GM23248 (cell line): ENCODE data around the gene PEX1. TPM values are rescaled to one million over a fixed set of nuclear protein-coding genes. Genes with fewer than 3 reads are reported as not detected.
A peak's percentile ranks its signal among the peaks of the same experiment; 100 is the strongest.
"Not testable (repeated sequence)": the region's sequence is repeated elsewhere in the genome, so short reads cannot be mapped to it uniquely, and the experiment has no call there.

Experiments
- DNase-seq: peaks from one replicate; pipeline ENCODE4 v3.0.0-alpha.2; 2015
- H2AFZ ChIP-seq: fragments of 200-600 bp; sonication (generic); 2 replicates; pipeline ENCODE4 v1.6.1; 2016; ENCODE audit warnings: antibody characterized with exemption
- H3F3A ChIP-seq: fragments of 200-600 bp; sonication (generic); 2 replicates; pipeline ENCODE4 v1.6.1; 2016; ENCODE audit warnings: mild to moderate bottlenecking, antibody characterized with exemption, mixed run types; ENCODE audit not compliant: insufficient read depth
- H3K27ac ChIP-seq: fragments of 200-600 bp; sonication (generic); 2 replicates; pipeline ENCODE4 v1.5.1; 2016; ENCODE audit warnings: mild to moderate bottlenecking
- H3K27me3 ChIP-seq: fragments of 200-600 bp; sonication (generic); replicated peaks from 2 replicates; pipeline ENCODE4 v1.6.1; 2016; ENCODE audit warnings: mild to moderate bottlenecking; ENCODE audit not compliant: insufficient read depth
- H3K36me3 ChIP-seq: fragments of 200-600 bp; sonication (generic); 2 replicates; pipeline ENCODE4 v1.6.1; 2016; ENCODE audit warnings: low read depth, mild to moderate bottlenecking
- H3K4me1 ChIP-seq: fragments of 200-600 bp; sonication (generic); 2 replicates; pipeline ENCODE4 v1.6.1; 2016; ENCODE audit warnings: mild to moderate bottlenecking; ENCODE audit not compliant: insufficient read depth
- H3K4me2 ChIP-seq: fragments of 200-600 bp; sonication (generic); one replicate; pipeline ENCODE4 v1.6.1; 2016; ENCODE audit warnings: mild to moderate bottlenecking; ENCODE audit not compliant: unreplicated experiment
- H3K4me3 ChIP-seq: fragments of 200-600 bp; sonication (generic); 2 replicates; pipeline ENCODE4 v1.5.1; 2016; ENCODE audit warnings: mild to moderate bottlenecking
- H3K79me2 ChIP-seq: fragments of 200-600 bp; sonication (generic); 2 replicates; pipeline ENCODE4 v1.6.1; 2016; ENCODE audit warnings: mild to moderate bottlenecking; ENCODE audit not compliant: insufficient read depth
- H3K9ac ChIP-seq: fragments of 200-600 bp; sonication (generic); 2 replicates; pipeline ENCODE4 v1.6.1; 2016; ENCODE audit warnings: mild to moderate bottlenecking
- H3K9me2 ChIP-seq: fragments of 200-600 bp; sonication (generic); 2 replicates; pipeline ENCODE4 v1.6.1; 2016; ENCODE audit warnings: mixed run types, mild to moderate bottlenecking, moderate library complexity; ENCODE audit not compliant: insufficient read depth
- H3K9me3 ChIP-seq: fragments of 200-600 bp; sonication (generic); one replicate; pipeline ENCODE4 v1.6.1; 2017; ENCODE audit warnings: low read depth
- H4K20me1 ChIP-seq: fragments of 200-600 bp; sonication (generic); 2 replicates; pipeline ENCODE4 v1.6.0; 2016; ENCODE audit not compliant: insufficient read depth
- EZH2 ChIP-seq: fragments of 200-600 bp; sonication (generic); IDR thresholded peaks from 2 replicates; pipeline ENCODE4 v1.6.1; 2018; ENCODE audit warnings: antibody characterized with exemption, mild to moderate bottlenecking; ENCODE audit not compliant: insufficient read depth, poor library complexity, severe bottlenecking
- EZH2phosphoT487 ChIP-seq: fragments of 200-600 bp; sonication (generic); IDR thresholded peaks from 2 replicates; pipeline ENCODE4 v1.6.1; 2018; ENCODE audit warnings: antibody characterized with exemption, moderate library complexity, mild to moderate bottlenecking, low read depth; ENCODE audit not compliant: insufficient read depth
- WGBS, 2 experiments: methylation state at CpG; one replicate each; pipeline ENCODE4 v1.1.6; 2015 to 2017; ENCODE audit warnings: low lambda C conversion rate in 2 of 2, low coverage in 1 of 2; ENCODE audit errors: missing lambda C conversion rate in 2 of 2; 5-methylcytosine and 5-hydroxymethylcytosine counted together
- in situ Hi-C: fragments of 300-500 bp; cut with MboI; formaldehyde crosslinking; loops from 2 replicates; pipeline ENCODE4 v1.15.0; 2020
- polyA plus RNA-seq: library from polyadenylated mRNA; unstranded; fragments of >200 nt; fragmentation: Nextera tagmentation; extraction: Ambion mirVana; gene quantifications from 2 replicates; pipeline ENCODE4 v1.2.1, GENCODE V29; 2016
- total RNA-seq: library from RNA; depleted of rRNA; stranded (reverse); fragments of >200 nt; shearing (Covaris generic); gene quantifications from 2 replicates; pipeline ENCODE4 v1.2.3, GENCODE V29; 2014; rRNA removed

The PEX1 gene
- total and polyA plus RNA-seq, 2 experiments from 2014 or later = 6.4 to 12.8 TPM

DNA sequence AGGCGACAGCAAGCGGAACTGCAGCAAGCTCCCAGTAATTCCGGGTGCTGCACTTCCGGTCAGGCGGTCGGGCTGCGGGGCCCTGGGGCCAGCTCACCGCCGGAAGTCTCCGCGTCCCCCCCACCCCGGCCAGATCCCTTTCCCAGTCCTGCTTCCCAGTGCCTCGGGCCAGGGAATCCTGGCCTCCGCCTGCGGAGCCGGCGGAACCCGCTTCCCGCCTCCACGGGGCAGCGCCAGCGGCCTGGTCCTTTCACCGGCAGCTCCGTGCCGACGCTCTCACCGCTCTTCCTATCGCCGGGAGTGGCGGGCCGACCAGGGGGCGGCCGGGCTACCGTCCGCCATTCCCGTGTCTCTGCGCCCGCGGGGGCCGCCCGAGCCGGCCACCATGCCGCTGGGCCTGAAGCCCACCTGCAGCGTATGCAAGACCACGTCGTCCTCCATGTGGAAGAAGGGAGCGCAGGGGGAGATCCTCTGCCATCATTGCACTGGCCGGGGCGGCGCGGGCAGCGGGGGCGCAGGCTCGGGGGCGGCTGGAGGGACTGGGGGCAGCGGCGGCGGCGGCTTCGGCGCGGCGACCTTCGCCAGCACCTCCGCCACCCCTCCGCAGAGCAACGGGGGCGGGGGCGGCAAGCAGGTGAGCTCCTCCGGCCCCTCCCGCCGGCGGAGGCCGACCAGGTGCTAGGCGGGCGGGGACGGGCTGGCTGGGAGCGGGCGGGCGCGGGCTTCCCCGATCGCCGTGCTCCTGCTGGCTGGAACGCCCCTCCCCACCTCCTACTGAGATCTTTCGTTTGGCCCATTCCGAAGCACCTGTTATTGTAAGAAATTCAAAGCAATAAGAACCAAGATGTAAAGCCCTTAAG lies 80.7 kb downstream of the PEX1 start, which contains the start of gene GATAD1:
GATAD1 (plus strand) TSS at position 138 of the 860 bp plus-strand sequence; CDS start at position 386, 248 bp downstream.
- Histone ChIP-seq H3K9ac (peak within 1 kb of the TSS; percentile 87), H3K4me2 (peak within 1 kb of the TSS; percentile 82), H3K27ac (peak within 1 kb of the TSS; percentile 60), H3K4me1 (0 out of 2 replicates have a peak, but pooled peaks cover 6% of the 10 kb centered on the region), H4K20me1 (no peaks in the 10 kb centered on the region), H3K4me3 (peak within 1 kb of the TSS; percentile 85), H3K9me2 (no peaks in the 10 kb centered on the region), H3K9me3 (no peaks in the 10 kb centered on the region), H3K36me3 (peaks cover 21% of the 10 kb centered on the region; the same call in 1 of the 2 replicates), H2AFZ (peak within 1 kb of the TSS; percentile 84), H3K79me2 (peaks cover 29% of the 10 kb centered on the region), H3K27me3 (no peaks in the 10 kb centered on the region), H3F3A (no peaks in the 10 kb centered on the region)
- in situ Hi-C loops = no loop called here
- DNase-seq = peak; percentile 96
- WGBS, 2 experiments = 1% methylated on average over 44 to 75 of the region's 87 CpGs
- TF ChIP-seq EZH2 (no peak), EZH2phosphoT487 (no peak)

DNA sequence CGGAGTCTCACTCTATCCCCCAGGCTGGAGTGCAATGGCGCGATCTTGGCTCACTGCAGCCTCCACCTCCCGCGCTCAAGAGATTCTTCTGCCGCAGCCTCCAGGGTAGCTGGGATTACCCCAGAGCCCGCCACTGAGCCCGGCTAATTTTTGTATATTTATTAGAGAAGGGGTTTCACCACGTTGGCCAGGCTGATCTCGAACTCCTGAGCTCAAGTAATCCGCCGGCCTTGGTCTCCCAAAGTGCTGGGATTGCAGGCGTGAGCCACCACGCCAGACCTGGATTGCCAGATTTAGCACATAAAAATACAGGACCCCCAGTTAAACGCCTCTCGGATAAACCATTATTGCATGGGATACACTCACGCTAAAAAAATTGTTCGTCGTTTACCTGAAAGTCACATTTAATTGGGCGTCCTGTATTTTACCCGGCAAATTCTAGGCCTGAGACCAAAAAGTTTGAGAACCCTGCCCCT lies 81.4 kb downstream of the PEX1 start:
- 47% methylated on average over 19 to 21 of the region's 21 CpGs for WGBS, 2 experiments
- no peak for DNase-seq
- Histone ChIP-seq H3K4me2 (no peak overlapping the region), H3K27me3 (no peaks in the 10 kb centered on the region), H3K36me3 (peaks cover 21% of the 10 kb centered on the region; the same call in 1 of the 2 replicates), H2AFZ (peak overlapping the region; percentile 84), H4K20me1 (no peaks in the 10 kb centered on the region), H3K4me3 (peak overlapping the region; percentile 85; the same call in 1 of the 2 replicates), H3K9me2 (no peaks in the 10 kb centered on the region), H3F3A (no peaks in the 10 kb centered on the region), H3K27ac (no peak overlapping the region), H3K9ac (peak overlapping the region; percentile 36; the same call in 1 of the 2 replicates), H3K9me3 (no peaks in the 10 kb centered on the region), H3K79me2 (peaks cover 29% of the 10 kb centered on the region), H3K4me1 (0 out of 2 replicates have a peak, but pooled peaks cover 6% of the 10 kb centered on the region)
- in situ Hi-C loops = no loop called here
- TF ChIP-seq EZH2phosphoT487 (no peak), EZH2 (no peak)

GRCh38 chr7:92442720-92443119 lies 85.6 kb downstream of the PEX1 start:
- H3K4me3 ChIP-seq, H3K9ac ChIP-seq, H3F3A ChIP-seq, DNase-seq, H3K9me2 ChIP-seq, H3K27ac ChIP-seq, H3K27me3 ChIP-seq, H4K20me1 ChIP-seq, H3K36me3 ChIP-seq, in situ Hi-C loops, H2AFZ ChIP-seq, H3K4me1 ChIP-seq, H3K9me3 ChIP-seq, H3K79me2 ChIP-seq, H3K4me2 ChIP-seq: not testable (repeated sequence)
- 46 to 53% methylated on average over 2 of the region's 2 CpGs for WGBS, 2 experiments

GRCh38 chr7:92437956-92438491 lies 90.3 kb downstream of the PEX1 start:
- Histone ChIP-seq H3K4me1 (no peaks in the 10 kb centered on the region), H3K27ac (no peak overlapping the region), H4K20me1 (no peaks in the 10 kb centered on the region), H3K9me3 (no peaks in the 10 kb centered on the region), H3K79me2 (no peaks in the 10 kb centered on the region), H3K4me3 (no peak overlapping the region), H3K27me3 (no peaks in the 10 kb centered on the region; the same call in 1 of the 2 replicates), H3K9ac (no peak overlapping the region), H3F3A (no peaks in the 10 kb centered on the region), H2AFZ (no peak overlapping the region), H3K9me2 (no peaks in the 10 kb centered on the region), H3K36me3 (no peaks in the 10 kb centered on the region), H3K4me2 (no peak overlapping the region)
- TF ChIP-seq EZH2 = no peak
- no peak for TF ChIP-seq EZH2phosphoT487
- 37 to 38% methylated on average over 6 of the region's 6 CpGs for WGBS, 2 experiments
- no peak for DNase-seq
- in situ Hi-C loops = no loop called here

Other genes with a start within 250 kb of the PEX1 start
- 20.1 and 21.4 TPM in 2 replicates for gene GATAD1, start 81.0 kb downstream of the PEX1 start, total RNA-seq
- gene GATAD1, start 81.0 kb downstream of the PEX1 start, polyA plus RNA-seq = 10.0 and 10.8 TPM in 2 replicates
- gene ERVW-1, start 50.6 kb downstream of the PEX1 start, total RNA-seq = not detected in 2 replicates
- not detected in 2 replicates for gene ERVW-1, start 50.6 kb downstream of the PEX1 start, polyA plus RNA-seq
- 6.2 and 12.8 TPM in 2 replicates for gene RBM48, start 275 bp upstream of the PEX1 start, total RNA-seq
- gene RBM48, start 275 bp upstream of the PEX1 start, polyA plus RNA-seq = 12.9 and 13.4 TPM in 2 replicates
- 17.1 and 18.2 TPM in 2 replicates for gene FAM133B, start 61.9 kb upstream of the PEX1 start, total RNA-seq
- 22.6 and 23.0 TPM in 2 replicates for gene FAM133B, start 61.9 kb upstream of the PEX1 start, polyA plus RNA-seq